NCI-H748 (cell line): ENCODE measurements around the gene AMBP.

ENCODE experiments used
- DNase-seq: peaks from one replicate; lab custom pipeline; 2025; ENCODE audit not compliant: unreplicated experiment; lab: John Stamatoyannopoulos, UW

The AMBP gene

GRCh38 chr9:114112778-114113584, 34.9 kb upstream of the AMBP start:
- peak; percentile 22 for DNase-seq

DNA sequence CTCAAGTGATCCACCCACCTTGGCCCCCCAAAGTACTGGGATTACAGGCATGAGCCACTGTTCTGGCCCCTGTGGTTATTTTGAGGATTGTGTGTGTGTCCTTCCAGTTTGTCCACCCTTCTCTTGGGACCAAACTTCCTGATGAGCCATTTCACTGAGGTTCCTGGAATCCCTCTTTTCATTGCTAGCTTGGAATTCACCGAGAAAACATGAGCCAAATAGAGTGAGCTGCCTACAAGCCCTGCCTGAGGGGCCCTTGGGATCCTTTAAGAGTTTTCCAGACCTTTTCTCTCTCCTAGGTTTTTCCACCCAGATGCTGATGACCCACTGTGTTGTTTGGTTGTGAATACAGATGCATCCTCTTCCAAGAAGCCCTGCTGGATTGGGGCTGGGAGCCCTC, 34.2 kb upstream of the AMBP start:
- no peak for DNase-seq

DNA sequence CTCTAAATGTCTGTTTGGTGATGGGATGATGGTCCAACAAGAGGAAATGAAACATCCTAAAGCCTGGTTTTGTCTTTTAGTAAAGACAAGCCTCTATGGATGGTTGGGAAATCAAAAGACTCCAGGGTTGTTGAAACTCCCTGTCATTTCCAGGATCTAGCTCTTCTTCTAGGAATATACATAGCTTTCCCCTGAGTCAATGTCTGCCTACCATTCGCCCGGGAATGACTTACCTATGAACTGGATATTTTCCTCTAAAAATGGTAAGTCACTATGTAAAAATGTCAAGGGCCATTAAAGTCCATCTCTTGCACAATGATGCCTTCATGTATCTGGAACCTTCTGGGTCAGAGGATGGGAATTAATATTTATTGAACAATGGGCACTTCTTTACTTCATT, 32.1 kb upstream of the AMBP start:
- no peak for DNase-seq

- no peak for DNase-seq
These were observed 31.0 kb upstream of the AMBP start for GRCh38 chr9:114109124-114109523.

DNA sequence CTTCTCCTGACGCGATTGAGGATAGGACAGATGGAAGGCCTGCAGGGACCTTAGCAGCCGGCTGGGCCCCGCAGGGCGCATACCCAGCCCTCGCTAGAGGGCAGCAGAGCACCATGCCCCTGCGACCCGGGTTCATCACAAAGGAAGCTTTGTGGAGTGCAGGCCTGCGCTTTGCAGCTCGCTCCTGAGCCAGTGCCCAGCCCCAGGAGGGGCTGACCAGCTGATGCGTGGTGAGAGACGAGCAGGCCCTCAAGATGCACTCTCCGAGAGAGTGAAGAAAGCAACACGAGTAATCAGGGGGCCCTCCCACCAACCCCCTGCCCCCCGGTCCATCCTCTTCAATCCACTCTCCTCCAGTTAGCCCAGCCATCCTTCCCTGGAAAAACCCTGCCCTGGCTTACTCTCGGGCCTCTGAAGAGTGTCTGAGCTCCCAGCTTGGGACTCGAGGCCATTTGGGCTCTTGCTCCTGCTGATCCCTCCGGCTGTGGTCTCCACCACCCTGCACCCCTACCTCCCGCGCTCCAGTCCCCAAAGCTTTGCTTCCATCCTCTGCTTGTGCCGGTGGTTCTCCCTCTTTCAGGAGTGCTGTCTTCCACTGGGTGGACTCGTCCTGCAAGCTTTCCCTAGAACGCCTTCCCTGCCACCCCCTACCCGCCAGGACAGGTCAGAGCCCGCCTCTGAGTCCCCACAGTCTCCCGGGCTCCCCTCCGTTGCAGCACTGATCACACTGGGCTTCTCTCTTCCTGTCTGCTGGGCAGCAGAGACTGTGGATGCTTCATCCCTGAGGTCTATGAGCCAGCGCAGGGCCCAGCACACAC, 30.1 kb upstream of the AMBP start:
- peak; percentile 76 for DNase-seq

DNA sequence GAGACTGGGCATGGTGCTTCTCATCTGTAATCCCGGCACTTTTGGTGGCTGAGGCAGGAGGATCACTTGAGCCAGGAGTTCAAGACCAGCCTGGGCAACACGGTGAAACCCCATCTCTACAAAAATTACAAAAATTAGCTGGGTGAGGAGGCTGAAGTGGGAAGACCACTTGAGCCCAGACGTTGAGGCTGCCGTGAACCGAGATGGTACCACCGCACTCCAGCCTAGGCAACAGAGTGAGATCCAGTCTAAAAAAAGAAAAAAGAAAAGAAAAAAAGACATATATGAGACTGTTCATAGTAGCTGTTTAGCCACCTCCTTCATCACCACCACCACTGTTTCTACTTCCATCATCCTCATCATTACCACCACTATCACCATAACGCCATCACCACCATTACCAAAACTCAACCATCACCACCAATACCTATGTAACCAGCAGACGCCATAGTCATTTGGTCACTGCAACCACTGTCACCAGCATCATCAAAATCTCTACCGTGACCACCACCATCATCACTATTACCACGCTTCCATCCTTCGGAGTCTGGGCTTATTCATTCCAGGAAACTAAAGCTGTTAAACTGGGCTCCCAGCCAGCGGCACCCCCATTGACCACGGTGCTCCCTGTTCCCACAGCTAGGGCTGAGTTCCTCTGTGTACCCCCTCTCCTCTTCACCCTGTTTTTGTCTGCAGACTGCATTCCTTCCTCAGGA, 29.3 kb upstream of the AMBP start:
- DNase-seq, result no peak

- DNase-seq, result no peak
These were observed 27.1 kb upstream of the AMBP start for GRCh38 chr9:114105236-114105635.

DNA sequence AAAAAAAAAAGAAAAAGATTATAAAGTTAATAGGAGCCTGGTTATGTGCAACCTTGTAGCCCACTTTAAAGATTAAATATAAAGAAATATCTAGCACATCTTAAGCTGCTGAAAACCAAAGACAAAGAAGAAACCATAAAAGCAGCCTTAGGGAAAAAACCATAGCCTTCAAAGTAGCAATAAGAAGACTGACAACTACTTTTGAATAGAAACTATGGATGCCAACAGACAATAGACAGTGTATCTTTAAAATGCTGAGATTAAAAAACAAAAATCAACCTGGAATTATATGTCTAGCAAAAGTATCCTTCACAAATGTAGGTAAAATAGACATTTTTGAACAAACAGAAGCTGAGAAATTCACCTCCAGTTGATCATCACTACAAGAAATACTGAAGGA, 24.4 kb upstream of the AMBP start:
- DNase-seq, result no peak

DNA sequence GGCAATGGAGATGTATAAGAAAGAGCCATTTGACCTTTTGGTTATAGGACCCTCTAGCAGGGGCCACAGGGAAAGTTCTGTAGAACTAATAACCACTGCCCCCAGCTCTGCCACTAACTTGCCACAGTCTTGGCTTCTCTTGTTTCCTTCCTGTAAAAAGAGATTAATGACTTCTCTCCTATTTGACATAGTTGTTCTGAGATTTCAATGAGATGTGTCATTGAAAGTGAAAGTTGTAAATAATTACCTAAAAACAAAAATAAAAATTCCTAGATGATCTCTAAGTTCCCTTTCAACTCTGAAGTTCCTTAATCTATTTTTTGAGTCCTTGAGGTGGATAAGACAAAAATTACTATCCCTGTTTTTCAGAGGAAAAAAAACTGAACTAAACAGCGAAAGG, 22.4 kb upstream of the AMBP start:
- DNase-seq, result no peak

DNA sequence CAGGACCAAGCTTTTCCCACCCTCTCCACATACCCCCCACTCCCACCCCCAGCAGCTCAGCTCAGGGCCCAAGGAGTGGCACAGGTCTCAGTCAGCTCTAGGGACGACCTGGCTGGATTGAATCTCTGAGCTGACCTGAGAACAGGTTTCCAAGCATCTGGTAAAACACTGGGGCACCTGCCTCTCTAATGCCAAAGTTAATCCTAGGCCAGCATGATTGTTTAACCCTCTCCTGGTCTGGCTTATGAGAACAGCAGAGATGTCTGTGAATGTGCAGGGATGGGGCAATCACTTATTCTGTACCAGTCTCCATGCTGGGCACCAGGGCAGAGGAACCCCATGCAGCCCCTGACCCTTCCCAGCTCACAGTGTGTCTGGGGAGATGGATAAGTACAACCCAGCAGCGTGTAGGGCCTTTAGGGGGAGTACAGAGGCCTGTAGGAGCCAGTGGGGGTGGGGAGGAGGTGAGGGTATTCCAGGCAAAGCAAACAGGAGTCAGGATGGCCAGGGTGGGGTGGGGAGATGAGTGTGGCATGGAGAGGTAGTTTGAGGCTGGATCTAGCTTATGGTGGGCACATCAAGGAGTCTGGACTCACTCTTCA, 21.7 kb upstream of the AMBP start:
- no peak for DNase-seq

GRCh38 chr9:114098936-114099668, 21.0 kb upstream of the AMBP start, which contains the start of gene KIF12:
TSS of gene KIF12 (minus strand) at chr9:114099292. CDS start at chr9:114099276, 16 bp downstream.
- peak; percentile 78 for DNase-seq

- peak; percentile 82 for DNase-seq
These were observed 20.2 kb upstream of the AMBP start for GRCh38 chr9:114098021-114098935.

- peak; percentile 70 for DNase-seq
These were observed 19.5 kb upstream of the AMBP start for GRCh38 chr9:114097613-114098020.

DNA sequence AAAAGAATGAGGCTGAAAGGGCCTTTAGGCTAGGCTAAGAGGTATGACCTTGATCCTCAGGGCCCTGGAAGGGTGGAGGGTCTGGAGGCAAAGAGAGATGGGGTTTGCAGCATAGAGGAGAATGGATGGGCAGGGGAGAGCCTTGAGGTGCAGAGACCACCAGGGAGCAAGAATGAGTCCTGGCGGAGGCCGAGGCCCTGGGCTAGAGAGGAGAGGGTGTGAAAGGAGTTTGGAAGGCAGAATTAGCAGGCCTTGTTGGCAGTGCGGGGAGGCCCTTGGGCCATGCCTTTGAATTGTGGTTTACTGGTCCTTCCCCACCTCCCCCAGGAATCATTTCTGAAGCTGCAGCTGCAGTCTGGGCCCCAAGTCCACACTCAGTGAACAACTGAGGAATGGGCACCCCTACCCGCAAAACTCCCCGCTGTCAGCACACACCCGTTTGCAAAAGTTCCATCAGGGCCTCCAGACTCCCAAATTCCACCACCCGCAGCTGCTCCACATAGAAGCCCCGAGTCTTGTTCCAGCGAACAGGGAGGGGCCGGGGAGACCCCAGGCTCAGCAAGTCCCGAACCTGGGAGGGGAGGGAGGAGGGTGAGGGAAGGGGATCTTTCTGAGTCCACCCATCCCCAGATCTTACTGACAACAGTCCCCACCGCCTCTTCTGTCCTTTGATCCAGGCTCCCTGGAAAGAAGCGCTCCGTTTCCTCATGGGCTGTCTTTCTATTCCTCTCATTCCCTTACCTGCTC, 18.9 kb upstream of the AMBP start:
- DNase-seq, result no peak

DNA sequence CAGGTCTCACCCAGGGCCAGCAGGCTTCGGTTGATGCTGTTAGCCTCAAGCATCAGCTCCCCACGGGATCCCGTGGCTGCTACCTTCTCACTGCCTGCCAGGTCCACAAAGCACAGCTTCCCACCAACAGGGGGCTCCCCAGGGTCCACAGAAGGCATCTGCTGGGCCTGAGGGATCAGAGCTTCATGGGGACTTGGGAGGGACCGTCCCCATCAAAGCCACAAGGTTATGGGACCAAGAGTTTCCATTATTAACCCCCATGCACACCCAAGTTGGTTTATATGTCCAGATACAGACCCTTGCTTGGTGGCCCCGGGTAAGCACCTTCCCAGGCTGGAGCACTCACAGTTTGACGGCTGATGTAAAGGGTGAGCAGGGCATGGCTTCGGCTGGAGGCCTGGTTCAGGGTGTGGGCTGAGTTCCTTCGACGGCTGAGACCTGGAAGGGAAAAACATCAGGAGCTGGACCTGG, 18.0 kb upstream of the AMBP start:
- no peak for DNase-seq

- no peak for DNase-seq
These were observed 16.9 kb upstream of the AMBP start for GRCh38 chr9:114094971-114095370.

DNA sequence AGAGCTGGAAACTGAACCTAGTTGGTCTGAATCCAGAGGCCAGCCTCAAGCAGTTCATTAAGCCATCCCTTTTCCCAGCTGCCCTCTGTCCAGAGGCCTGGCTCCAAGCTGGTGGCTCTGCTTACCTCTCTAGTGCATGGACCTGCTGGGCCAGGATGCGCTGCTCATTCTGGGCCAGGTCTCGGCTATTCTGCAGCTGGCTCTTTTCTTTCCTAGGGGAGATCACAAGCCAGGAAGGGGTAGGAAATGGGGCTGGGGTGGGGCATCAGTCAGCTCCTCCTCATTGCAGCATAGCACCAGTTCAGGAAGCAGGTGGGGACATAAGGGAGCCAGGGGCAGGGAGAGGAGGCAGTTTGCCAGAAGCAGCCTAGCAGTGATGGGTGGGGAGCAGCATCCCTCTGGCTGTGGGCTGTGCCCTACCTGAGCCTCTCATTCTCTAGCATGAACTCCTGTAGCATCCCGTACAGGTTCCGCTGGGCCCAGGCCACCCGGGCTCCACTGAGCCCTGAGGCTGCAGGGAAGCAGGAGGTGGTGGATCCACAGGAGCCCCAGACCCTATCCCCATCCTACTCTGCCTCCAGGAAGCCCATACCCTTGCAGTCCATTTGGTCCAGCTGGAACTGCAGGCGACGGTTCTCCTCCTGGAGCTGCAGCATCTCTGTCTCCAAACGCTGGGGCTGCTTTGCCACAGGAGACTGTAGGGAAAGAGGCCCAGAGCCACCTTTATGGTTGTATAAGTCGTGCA, 15.8 kb upstream of the AMBP start:
- DNase-seq, result no peak

DNA sequence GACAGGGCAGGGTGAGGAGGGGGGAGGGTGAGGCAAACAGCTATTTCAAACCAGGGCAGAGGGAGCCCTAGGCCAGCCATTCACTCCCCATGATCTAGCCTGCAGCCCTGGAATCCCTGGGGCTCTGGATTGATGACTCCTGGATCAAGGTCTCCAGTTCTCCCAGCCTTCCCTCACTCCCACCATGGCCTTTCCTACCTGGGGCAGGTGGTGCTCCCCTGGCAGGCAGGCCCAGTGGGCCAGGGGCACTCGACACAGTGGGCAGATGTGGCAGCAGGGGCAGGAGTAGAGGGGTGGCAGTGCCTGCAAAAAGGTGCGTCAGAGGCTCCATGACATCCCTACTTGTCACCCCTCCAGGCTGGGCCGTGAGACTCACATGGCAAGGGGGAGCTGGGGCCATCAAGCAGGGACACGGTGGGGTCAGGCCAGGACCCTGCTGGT, 15.0 kb upstream of the AMBP start:
- no peak for DNase-seq
